Measurements from ENCODE around the gene EMID1.

EMID1 gene

GRCh38 chr22:29195118-29195963, 10.4 kb upstream of the EMID1 start:
- peak; percentile 98 for DNase-seq

GRCh38 chr22:29195964-29196666, 9.6 kb upstream of the EMID1 start:
- DNase-seq = peak; percentile 47

- no peak for DNase-seq
These were observed 8.6 kb upstream of the EMID1 start for GRCh38 chr22:29197096-29197495.

GRCh38 chr22:29198240-29198639, 7.5 kb upstream of the EMID1 start:
- no peak for DNase-seq

- DNase-seq = no peak
These were observed 5.8 kb upstream of the EMID1 start for GRCh38 chr22:29199702-29200400.

GRCh38 chr22:29200901-29201300, 4.8 kb upstream of the EMID1 start:
- no peak for DNase-seq

- no peak for DNase-seq
These were observed 3.9 kb upstream of the EMID1 start for GRCh38 chr22:29201782-29202181.

- DNase-seq = peak; percentile 93
These were observed 3.2 kb upstream of the EMID1 start for GRCh38 chr22:29202212-29203192.

- DNase-seq = peak; percentile 81
These were observed 1.9 kb upstream of the EMID1 start for GRCh38 chr22:29203488-29204454.

GRCh38 chr22:29204455-29205183, 1.1 kb upstream of the EMID1 start:
- peak; percentile 42 for DNase-seq

- DNase-seq = peak; percentile 32
These were observed 473 bp upstream of the EMID1 start for GRCh38 chr22:29205252-29205593.

GRCh38 chr22:29206372-29207242, 911 bp downstream of the EMID1 start:
- DNase-seq = peak; percentile 43

GRCh38 chr22:29207243-29207550, 1.5 kb downstream of the EMID1 start:
- no peak for DNase-seq

GRCh38 chr22:29207562-29208501, 2.1 kb downstream of the EMID1 start:
- DNase-seq = no peak

- DNase-seq = peak; percentile 48
These were observed 2.8 kb downstream of the EMID1 start for GRCh38 chr22:29208502-29208862.

- peak; percentile 91 for DNase-seq
These were observed 3.4 kb downstream of the EMID1 start for GRCh38 chr22:29208879-29209623.

GRCh38 chr22:29209624-29209929, 3.9 kb downstream of the EMID1 start:
- DNase-seq = no peak

GRCh38 chr22:29211066-29211465, 5.4 kb downstream of the EMID1 start:
- DNase-seq = no peak

All from hematopoietic multipotent progenitor cell treated with erythropoietin and hydrocortisone succinate and interleukin-3 and kit ligand, for 6 days (in vitro differentiated cells).